PC-3 (cell line): ENCODE data around the gene FAM229A.

ENCODE experiments used
- EZH2 ChIP-seq: fragments of 300-600 bp; sonication (generic); IDR thresholded peaks from one replicate; pipeline ENCODE4 v1.6.1; 2017; ENCODE audit warnings: antibody characterized with exemption, mild to moderate bottlenecking, low read length; ENCODE audit not compliant: unreplicated experiment
- TF ChIP-seq, protein P1 (sequence below): fragments of 300-600 bp; sonication (generic); conservative IDR thresholded peaks from 2 replicates; pipeline ENCODE4 v1.5.1; 2017; ENCODE audit warnings: antibody characterized with exemption, low read depth, mild to moderate bottlenecking, low read length

DNA sequence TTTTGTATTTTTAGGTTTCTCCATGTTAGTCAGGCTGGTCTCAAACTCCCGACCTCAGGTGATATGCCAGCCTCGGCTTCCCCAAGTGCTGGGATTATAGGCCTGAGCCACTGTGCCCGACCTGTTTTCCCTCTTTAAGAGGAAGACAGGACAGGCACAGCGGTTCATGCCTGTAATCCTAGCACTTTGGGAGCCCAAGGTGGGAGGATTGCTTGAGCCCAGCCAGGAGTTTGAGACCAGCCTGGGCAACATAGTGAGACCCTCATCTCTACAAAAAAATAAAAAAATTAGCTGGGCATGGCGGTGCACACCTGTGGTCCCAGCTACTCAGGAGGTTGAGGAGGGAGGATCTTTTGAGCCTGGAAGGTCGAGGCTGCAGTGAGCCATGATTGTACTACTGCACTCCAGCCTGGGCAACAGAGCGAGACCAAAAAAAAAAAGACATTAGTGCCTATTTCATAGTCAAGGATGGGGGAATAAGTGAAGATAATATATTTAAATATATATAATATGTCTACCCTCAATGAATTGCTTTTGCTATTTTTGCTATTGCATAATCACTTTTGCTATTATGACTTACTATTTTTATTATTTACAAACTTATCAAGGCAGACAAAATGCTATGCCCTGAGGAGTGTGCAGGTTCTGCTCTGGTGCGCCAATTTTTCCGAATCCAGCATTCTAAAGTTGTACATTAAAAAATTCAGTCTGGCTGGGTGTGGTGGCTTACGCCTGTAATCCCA lies 44.0 kb downstream of the FAM229A start:
- no peak for TF ChIP-seq EZH2
- TF ChIP-seq, protein P1, sequence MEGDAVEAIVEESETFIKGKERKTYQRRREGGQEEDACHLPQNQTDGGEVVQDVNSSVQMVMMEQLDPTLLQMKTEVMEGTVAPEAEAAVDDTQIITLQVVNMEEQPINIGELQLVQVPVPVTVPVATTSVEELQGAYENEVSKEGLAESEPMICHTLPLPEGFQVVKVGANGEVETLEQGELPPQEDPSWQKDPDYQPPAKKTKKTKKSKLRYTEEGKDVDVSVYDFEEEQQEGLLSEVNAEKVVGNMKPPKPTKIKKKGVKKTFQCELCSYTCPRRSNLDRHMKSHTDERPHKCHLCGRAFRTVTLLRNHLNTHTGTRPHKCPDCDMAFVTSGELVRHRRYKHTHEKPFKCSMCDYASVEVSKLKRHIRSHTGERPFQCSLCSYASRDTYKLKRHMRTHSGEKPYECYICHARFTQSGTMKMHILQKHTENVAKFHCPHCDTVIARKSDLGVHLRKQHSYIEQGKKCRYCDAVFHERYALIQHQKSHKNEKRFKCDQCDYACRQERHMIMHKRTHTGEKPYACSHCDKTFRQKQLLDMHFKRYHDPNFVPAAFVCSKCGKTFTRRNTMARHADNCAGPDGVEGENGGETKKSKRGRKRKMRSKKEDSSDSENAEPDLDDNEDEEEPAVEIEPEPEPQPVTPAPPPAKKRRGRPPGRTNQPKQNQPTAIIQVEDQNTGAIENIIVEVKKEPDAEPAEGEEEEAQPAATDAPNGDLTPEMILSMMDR: no peak
